Smooth muscle cell (in vitro differentiated cells): ENCODE measurements around the gene TRPV6. TPM values are rescaled to one million over a fixed set of nuclear protein-coding genes. Genes with fewer than 3 reads are reported as not detected.

Experiments
- DNase-seq: peaks from one replicate; lab custom pipeline; 2025; ENCODE audit not compliant: unreplicated experiment; lab: John Stamatoyannopoulos, UW
- H2AFZ ChIP-seq: fragments of 200-600 bp; sonication (generic); 2 replicates; pipeline ENCODE4 v1.6.0; 2016; ENCODE audit warnings: antibody characterized with exemption, low read depth, mild to moderate bottlenecking
- H3F3A ChIP-seq: fragments of 200-600 bp; sonication (generic); 2 replicates; pipeline ENCODE4 v1.6.0; 2017; ENCODE audit warnings: antibody characterized with exemption, low read depth
- H3K27ac ChIP-seq: fragments of 200-600 bp; sonication (generic); 2 replicates; pipeline ENCODE4 v1.5.1; 2016; ENCODE audit warnings: low read depth, mild to moderate bottlenecking
- H3K27me3 ChIP-seq: fragments of 200-600 bp; sonication (generic); 2 replicates; pipeline ENCODE4 v1.6.1; 2016; ENCODE audit warnings: low read depth, mild to moderate bottlenecking
- H3K36me3 ChIP-seq: fragments of 200-600 bp; sonication (generic); 2 replicates; pipeline ENCODE4 v1.5.1; 2016; ENCODE audit warnings: low read depth
- H3K4me1 ChIP-seq: fragments of 200-600 bp; sonication (generic); 2 replicates; pipeline ENCODE4 v1.5.1; 2016; ENCODE audit warnings: low read depth
- H3K4me2 ChIP-seq: fragments of 200-600 bp; sonication (generic); 2 replicates; pipeline ENCODE4 v1.6.0; 2016; ENCODE audit warnings: mild to moderate bottlenecking
- H3K4me3 ChIP-seq: fragments of 200-600 bp; sonication (generic); 2 replicates; pipeline ENCODE4 v1.5.1; 2016; ENCODE audit warnings: mild to moderate bottlenecking
- H3K79me2 ChIP-seq: fragments of 200-600 bp; sonication (generic); 2 replicates; pipeline ENCODE4 v1.6.0; 2016; ENCODE audit warnings: low read depth, mild to moderate bottlenecking
- H3K9ac ChIP-seq: fragments of 200-600 bp; sonication (generic); 2 replicates; pipeline ENCODE4 v1.6.0; 2016; ENCODE audit warnings: low read depth
- H3K9me3 ChIP-seq: fragments of 200-600 bp; sonication (generic); replicated peaks from 2 replicates; pipeline ENCODE4 v1.5.1; 2016; ENCODE audit warnings: low read depth
- H4K20me1 ChIP-seq: fragments of 200-600 bp; sonication (generic); 2 replicates; pipeline ENCODE4 v1.6.0; 2016; ENCODE audit warnings: low read depth
- CTCF ChIP-seq: fragments of 200-600 bp; sonication (generic); IDR thresholded peaks from 2 replicates; pipeline ENCODE4 v1.5.1; 2017; ENCODE audit warnings: borderline replicate concordance, mild to moderate bottlenecking, antibody characterized with exemption; ENCODE audit not compliant: insufficient read depth, poor library complexity, severe bottlenecking
- WGBS: methylation state at CpG from one replicate; pipeline ENCODE4 v1.1.7; 2016; ENCODE audit warnings: low lambda C conversion rate; 5-methylcytosine and 5-hydroxymethylcytosine counted together
- polyA plus RNA-seq: library from polyadenylated mRNA; unstranded; fragments of >200 nt; fragmentation: Nextera tagmentation; extraction: Ambion mirVana; gene quantifications from 2 replicates; pipeline ENCODE4 v1.2.1, GENCODE V29; 2016
- total RNA-seq: library from RNA; depleted of rRNA; stranded (reverse); fragments of >200 nt; gene quantifications from 2 replicates; pipeline ENCODE4 v1.2.3, GENCODE V29; 2014

Gene TRPV6
- total and polyA plus RNA-seq, 2 experiments from 2014 or later, result 0.17 TPM; not detected in 1

GRCh38 chr7:142918901-142919300 lies 33.4 kb upstream of the TRPV6 start:
- no peak overlapping the region for H2AFZ ChIP-seq
- WGBS, result 74% methylated on average over 2 of the region's 2 CpGs
- no peaks in the 10 kb centered on the region for H3K9me3 ChIP-seq
- no peaks in the 10 kb centered on the region for H4K20me1 ChIP-seq
- no peak overlapping the region for H3K27ac ChIP-seq
- no peaks in the 10 kb centered on the region for H3F3A ChIP-seq
- H3K4me1 ChIP-seq, result no peaks in the 10 kb centered on the region
- H3K79me2 ChIP-seq, result no peaks in the 10 kb centered on the region
- no peak overlapping the region for H3K4me2 ChIP-seq
- H3K4me3 ChIP-seq, result no peak overlapping the region
- H3K9ac ChIP-seq, result no peak overlapping the region
- no peaks in the 10 kb centered on the region for H3K36me3 ChIP-seq
- DNase-seq, result no peak
- TF ChIP-seq CTCF, result no peak
- H3K27me3 ChIP-seq, result peaks cover 10% of the 10 kb centered on the region

GRCh38 chr7:142917447-142917846 lies 31.9 kb upstream of the TRPV6 start:
- Histone ChIP-seq H3K9ac (no peak overlapping the region), H3K4me2 (no peak overlapping the region), H3K79me2 (no peaks in the 10 kb centered on the region), H3K27ac (no peak overlapping the region), H3K27me3 (peaks cover 10% of the 10 kb centered on the region), H3F3A (no peaks in the 10 kb centered on the region), H3K9me3 (no peaks in the 10 kb centered on the region), H3K4me1 (no peaks in the 10 kb centered on the region), H2AFZ (no peak overlapping the region), H3K4me3 (no peak overlapping the region), H3K36me3 (no peaks in the 10 kb centered on the region), H4K20me1 (no peaks in the 10 kb centered on the region)
- no peak for DNase-seq
- 95% methylated on average over 3 of the region's 3 CpGs for WGBS
- TF ChIP-seq CTCF, result no peak

GRCh38 chr7:142916508-142916907 lies 31.0 kb upstream of the TRPV6 start:
- Histone ChIP-seq H2AFZ (no peak overlapping the region), H3K4me2 (no peak overlapping the region), H3K79me2 (no peaks in the 10 kb centered on the region), H3K9ac (no peak overlapping the region), H4K20me1 (no peaks in the 10 kb centered on the region), H3K4me3 (no peak overlapping the region), H3F3A (no peaks in the 10 kb centered on the region), H3K4me1 (no peaks in the 10 kb centered on the region), H3K27ac (no peak overlapping the region), H3K27me3 (peaks cover 10% of the 10 kb centered on the region), H3K36me3 (no peaks in the 10 kb centered on the region), H3K9me3 (no peaks in the 10 kb centered on the region)
- DNase-seq, result no peak
- no peak for TF ChIP-seq CTCF
- 50% methylated on average over 2 of the region's 2 CpGs for WGBS

GRCh38 chr7:142915315-142915714 lies 29.8 kb upstream of the TRPV6 start:
- Histone ChIP-seq H3K79me2 (no peaks in the 10 kb centered on the region), H3K36me3 (no peaks in the 10 kb centered on the region), H3K9ac (no peak overlapping the region), H3K27me3 (peaks cover 13% of the 10 kb centered on the region), H2AFZ (no peak overlapping the region), H3K4me3 (no peak overlapping the region), H4K20me1 (no peaks in the 10 kb centered on the region), H3K9me3 (no peaks in the 10 kb centered on the region), H3K27ac (no peak overlapping the region), H3K4me1 (no peaks in the 10 kb centered on the region), H3K4me2 (no peak overlapping the region), H3F3A (no peaks in the 10 kb centered on the region)
- DNase-seq, result no peak
- TF ChIP-seq CTCF, result no peak
- WGBS, result 86% methylated on average over 8 of the region's 8 CpGs
